ENCODE measurements around the gene TSEN34.
"Not testable (repeated sequence)": the region's sequence is repeated elsewhere in the genome, so short reads cannot be mapped to it uniquely, and the experiment has no call there.

TSEN34 gene

DNA sequence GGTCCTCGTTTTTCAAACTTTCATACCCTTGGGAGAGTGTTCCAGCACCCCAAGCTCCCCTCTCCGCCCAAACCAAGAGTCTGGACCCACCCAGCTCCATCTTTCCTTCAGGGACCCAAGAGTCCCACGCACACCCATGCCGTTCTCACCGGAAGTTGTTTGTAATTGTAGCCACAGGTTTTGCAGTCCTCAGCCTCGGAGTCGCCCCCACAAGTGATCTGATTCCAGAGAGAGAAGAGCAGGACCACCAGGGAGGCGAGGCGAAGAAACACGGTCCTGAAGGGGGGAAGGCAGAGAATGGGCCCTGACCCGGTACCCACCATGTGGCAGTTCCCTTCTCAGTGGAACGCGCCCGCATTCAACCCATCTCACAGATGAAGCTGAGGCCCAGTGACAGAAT is 28.2 kb upstream of the TSEN34 start:
- H3K4me3 ChIP-seq (ENCODE audit: low read depth, low read length), result no peak overlapping the region
- no peak overlapping the region for H3K27ac ChIP-seq
- TF ChIP-seq, protein P1, sequence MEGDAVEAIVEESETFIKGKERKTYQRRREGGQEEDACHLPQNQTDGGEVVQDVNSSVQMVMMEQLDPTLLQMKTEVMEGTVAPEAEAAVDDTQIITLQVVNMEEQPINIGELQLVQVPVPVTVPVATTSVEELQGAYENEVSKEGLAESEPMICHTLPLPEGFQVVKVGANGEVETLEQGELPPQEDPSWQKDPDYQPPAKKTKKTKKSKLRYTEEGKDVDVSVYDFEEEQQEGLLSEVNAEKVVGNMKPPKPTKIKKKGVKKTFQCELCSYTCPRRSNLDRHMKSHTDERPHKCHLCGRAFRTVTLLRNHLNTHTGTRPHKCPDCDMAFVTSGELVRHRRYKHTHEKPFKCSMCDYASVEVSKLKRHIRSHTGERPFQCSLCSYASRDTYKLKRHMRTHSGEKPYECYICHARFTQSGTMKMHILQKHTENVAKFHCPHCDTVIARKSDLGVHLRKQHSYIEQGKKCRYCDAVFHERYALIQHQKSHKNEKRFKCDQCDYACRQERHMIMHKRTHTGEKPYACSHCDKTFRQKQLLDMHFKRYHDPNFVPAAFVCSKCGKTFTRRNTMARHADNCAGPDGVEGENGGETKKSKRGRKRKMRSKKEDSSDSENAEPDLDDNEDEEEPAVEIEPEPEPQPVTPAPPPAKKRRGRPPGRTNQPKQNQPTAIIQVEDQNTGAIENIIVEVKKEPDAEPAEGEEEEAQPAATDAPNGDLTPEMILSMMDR (IDR thresholded peaks at IDR 0.05; ENCODE audit: low read depth, low read length), result no peak

DNA sequence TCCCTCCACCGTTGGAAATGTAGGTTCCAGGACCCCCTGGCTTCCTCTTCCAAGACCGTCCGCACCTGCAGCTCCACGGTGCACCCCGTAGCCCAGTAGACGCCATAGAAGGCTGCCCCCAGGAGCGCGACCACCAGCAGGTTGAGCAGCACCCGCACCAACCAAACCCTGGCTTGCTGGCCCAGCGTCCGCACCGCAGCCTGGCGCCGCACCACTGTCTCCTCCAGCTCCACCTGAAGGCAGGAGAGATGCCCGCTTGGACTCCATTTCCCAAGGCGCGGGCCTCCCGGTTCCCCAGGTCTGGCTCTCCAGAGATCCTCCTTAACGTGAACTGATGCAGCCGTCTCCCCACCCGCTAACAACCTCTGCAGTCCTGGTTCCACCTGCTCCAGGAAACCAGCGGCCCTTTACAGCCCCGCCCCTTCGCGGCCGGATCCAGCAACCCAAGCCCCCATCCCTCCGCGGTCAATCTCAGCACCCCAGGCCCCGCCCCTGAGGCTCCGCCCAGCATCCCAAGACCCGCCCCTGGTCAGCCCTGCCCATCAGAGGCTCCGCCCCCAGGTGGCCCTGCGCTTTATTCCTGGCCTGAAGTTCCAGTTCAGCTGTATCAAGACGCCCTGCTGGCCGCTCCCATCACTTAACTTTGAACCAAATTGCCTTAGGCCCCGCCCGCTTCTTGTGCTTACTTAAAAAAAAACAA is 26.6 kb upstream of the TSEN34 start:
- no peak overlapping the region for H3K4me3 ChIP-seq (ENCODE audit: low read depth, low read length)

More for the DNA sequence above, 28.2 kb upstream of the TSEN34 start:
- H3K9me3 ChIP-seq (ENCODE audit: severe bottlenecking), result no peaks in the 10 kb centered on the region
- H3K36me3 ChIP-seq, result peaks cover 5% of the 10 kb centered on the region
- no peaks in the 10 kb centered on the region for H3K27me3 ChIP-seq (ENCODE audit: insufficient read depth, low read depth, severe bottlenecking)
- no peak for DNase-seq

DNA sequence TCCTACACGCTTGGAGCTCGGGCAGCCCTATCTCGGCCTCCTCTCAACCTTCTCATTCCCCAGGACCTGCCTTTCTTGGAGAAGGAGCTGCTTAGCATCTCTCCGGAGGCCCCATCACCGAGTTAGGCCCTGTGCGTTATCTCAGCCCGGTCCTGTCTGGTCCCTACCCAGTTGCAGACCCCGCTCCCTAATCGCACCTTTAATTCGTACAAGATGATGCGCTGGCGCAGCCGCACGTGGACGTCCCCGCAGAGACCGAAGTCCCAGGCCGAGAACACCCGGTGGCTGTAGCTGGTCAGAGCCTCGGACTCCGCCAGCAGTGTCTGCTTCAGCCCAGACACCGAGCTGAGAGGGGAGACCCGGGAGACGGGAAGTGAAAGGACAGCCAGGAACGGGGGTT is 25.9 kb upstream of the TSEN34 start:
- Histone ChIP-seq H3K27ac (no peak overlapping the region), H3K4me3 (ENCODE audit: low read depth, low read length) (no peak overlapping the region), H3K27me3 (ENCODE audit: insufficient read depth, low read depth, severe bottlenecking) (no peaks in the 10 kb centered on the region), H3K9me3 (ENCODE audit: severe bottlenecking) (no peaks in the 10 kb centered on the region), H3K36me3 (no peaks in the 10 kb centered on the region)
- TF ChIP-seq, protein P1 (IDR thresholded peaks at IDR 0.05; ENCODE audit: low read depth, low read length), result no peak
- DNase-seq, result no peak

More for the DNA sequence above, 26.6 kb upstream of the TSEN34 start:
- TF ChIP-seq, protein P1 (IDR thresholded peaks at IDR 0.05; ENCODE audit: low read depth, low read length), result no peak
- Histone ChIP-seq H3K27me3 (ENCODE audit: insufficient read depth, low read depth, severe bottlenecking) (no peaks in the 10 kb centered on the region), H3K27ac (no peak overlapping the region), H3K9me3 (ENCODE audit: severe bottlenecking) (no peaks in the 10 kb centered on the region), H3K36me3 (no peaks in the 10 kb centered on the region)
- no peak for DNase-seq

DNA sequence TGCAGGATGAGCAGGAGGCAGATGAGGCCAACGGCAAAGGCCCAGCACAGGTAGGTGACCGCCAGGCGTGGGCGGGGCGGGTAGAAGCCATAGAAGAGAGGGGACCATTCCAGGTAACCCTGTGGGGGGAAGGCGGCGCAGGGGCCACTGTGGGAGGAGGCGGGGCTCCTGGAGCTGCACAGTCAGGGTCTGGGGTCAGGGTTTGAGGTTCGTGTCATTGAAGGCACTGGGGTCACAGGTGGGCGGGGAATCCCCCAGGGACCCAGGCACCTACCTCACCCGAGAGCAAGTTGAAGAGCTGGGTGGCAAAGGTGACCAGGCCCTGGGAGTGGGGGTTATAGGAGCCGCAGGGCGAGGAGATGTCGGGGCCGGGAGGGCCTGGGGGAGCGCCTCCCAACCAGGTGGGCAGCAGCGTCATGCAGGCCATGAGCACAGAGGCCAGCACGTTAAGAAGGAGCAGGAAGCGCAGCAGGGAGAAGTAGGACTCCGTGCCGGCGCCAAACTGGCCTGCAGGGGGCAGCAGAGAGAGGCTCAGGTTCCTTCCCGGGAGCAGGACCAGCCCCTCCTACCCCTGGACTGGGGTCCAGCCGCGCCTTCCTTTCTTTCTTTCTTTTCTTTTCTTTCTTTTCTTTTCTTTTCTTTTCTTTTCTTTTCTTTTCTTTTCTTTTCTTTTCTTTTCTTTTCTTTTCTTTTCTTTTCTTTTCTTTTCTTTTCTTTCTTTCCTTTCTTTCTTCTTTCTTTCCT is 22.8 kb upstream of the TSEN34 start:
- Histone ChIP-seq H3K36me3 (no peaks in the 10 kb centered on the region), H3K27me3 (ENCODE audit: insufficient read depth, low read depth, severe bottlenecking) (no peaks in the 10 kb centered on the region), H3K4me3 (ENCODE audit: low read depth, low read length) (no peak overlapping the region), H3K9me3 (ENCODE audit: severe bottlenecking) (no peaks in the 10 kb centered on the region), H3K27ac (no peak overlapping the region)
- DNase-seq, result peak; percentile 93
- TF ChIP-seq, protein P1 (IDR thresholded peaks at IDR 0.05; ENCODE audit: low read depth, low read length), result peak; percentile 89

DNA sequence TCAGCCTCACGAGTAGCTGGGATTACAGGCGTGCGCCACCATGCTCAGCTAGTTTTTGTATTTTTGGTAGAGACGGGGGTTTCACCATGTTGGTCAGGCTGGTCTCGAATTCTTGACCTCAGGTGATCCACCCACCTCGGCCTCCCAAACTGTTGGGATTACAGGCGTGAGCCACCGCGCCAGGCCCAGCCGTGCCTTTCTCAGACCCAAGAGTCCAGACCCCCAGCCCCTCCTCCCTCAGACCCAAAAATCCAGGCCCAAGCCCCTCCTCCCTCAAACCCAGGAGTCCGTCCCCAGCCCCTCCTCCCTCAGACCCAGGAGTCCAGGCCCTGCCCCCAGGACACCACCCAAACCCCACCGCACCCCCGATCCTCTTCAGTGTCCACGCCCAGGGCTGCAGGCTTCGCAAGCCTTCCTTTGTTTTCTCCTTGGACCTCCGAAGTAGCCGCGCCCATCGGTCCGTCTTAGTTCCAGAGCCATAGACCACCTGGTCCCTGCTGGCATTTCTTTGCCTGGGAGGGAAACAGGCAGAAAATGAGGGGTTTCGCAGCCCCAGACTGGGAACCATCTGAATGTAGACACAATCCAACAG is 21.9 kb upstream of the TSEN34 start:
- Histone ChIP-seq H3K27me3 (ENCODE audit: insufficient read depth, low read depth, severe bottlenecking) (no peaks in the 10 kb centered on the region), H3K4me3 (ENCODE audit: low read depth, low read length) (no peak overlapping the region), H3K27ac (no peak overlapping the region), H3K9me3 (ENCODE audit: severe bottlenecking) (no peaks in the 10 kb centered on the region), H3K36me3 (no peaks in the 10 kb centered on the region)
- DNase-seq, result no peak
- TF ChIP-seq, protein P1 (IDR thresholded peaks at IDR 0.05; ENCODE audit: low read depth, low read length), result no peak

DNA sequence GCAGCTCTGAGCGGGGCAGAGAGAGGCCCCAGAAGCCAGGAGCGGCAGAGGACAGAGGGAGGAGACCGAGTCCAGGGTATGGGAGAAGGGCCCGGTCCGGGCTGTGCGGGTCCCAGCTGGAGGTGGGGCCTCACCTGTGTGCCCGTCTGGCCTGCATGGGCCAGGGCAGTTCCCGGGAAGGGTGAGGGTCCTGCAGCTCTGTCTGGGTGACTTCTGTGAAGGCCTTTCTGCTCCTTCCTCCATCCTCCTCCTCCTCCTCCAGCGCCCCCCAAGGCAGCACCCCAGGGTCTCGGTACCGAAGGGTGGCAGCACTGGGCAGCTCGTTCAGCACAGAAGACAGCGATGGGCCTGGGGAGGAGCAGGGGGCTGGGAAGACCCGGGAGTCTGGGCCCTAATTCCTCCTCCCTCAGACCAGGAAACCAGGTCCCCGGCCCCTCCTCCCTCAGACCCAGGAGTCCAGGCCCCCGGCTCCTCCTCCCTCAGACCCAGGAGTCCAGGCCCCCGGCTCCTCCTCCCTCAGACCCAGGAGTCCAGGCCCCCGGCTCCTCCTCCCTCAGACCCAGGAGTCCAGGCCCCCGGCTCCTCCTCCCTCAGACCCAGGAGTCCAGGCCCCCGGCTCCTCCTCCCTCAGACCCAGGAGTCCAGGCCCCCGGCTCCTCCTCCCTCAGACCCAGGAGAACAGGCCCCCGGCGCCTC is 19.2 kb upstream of the TSEN34 start:
- H3K27me3 ChIP-seq (ENCODE audit: insufficient read depth, low read depth, severe bottlenecking); H3K4me3 ChIP-seq (ENCODE audit: low read depth, low read length); H3K27ac ChIP-seq; H3K9me3 ChIP-seq (ENCODE audit: severe bottlenecking); DNase-seq; H3K36me3 ChIP-seq: not testable (repeated sequence)

Measured in WERI-Rb-1 (cell line).